H9 (cell line): Measurements from ENCODE around the gene ALDH3A2. TPM values are rescaled to one million over a fixed set of nuclear protein-coding genes. Genes with fewer than 3 reads are reported as not detected.

Experiments used
- DNase-seq: peaks from one replicate; pipeline ENCODE4 v3.0.0-alpha.2; 2017
- H2AFZ ChIP-seq: one replicate; pipeline ENCODE4 v1.6.1; 2013; ENCODE audit warnings: mild to moderate bottlenecking, low read length, control low read depth, moderate library complexity
- H2AK5ac ChIP-seq: 2 replicates; pipeline ENCODE4 v1.6.1; 2013; ENCODE audit warnings: low read length, control low read depth, mixed read lengths; ENCODE audit not compliant: insufficient read length
- H2BK120ac ChIP-seq: one replicate; pipeline ENCODE4 v1.6.1; 2013; ENCODE audit warnings: low read depth, mild to moderate bottlenecking, low read length, control low read depth, inconsistent platforms; ENCODE audit not compliant: poor library complexity, severe bottlenecking
- H2BK12ac ChIP-seq: 2 replicates; pipeline ENCODE4 v1.6.1; 2013; ENCODE audit warnings: low read length, control low read depth, mixed read lengths, low read depth; ENCODE audit not compliant: insufficient read length
- H2BK15ac ChIP-seq: 2 replicates; pipeline ENCODE4 v1.6.1; 2013; ENCODE audit warnings: low read depth, low read length, control low read depth
- H2BK20ac ChIP-seq: one replicate; pipeline ENCODE4 v1.6.1; 2013; ENCODE audit warnings: low read depth, mild to moderate bottlenecking, low read length, control low read depth, inconsistent platforms; ENCODE audit not compliant: poor library complexity, severe bottlenecking
- H2BK5ac ChIP-seq: 2 replicates; pipeline ENCODE4 v1.6.1; 2013; ENCODE audit warnings: low read length, control low read depth, mixed read lengths; ENCODE audit not compliant: insufficient read length
- H3K14ac ChIP-seq: 2 replicates; pipeline ENCODE4 v1.6.1; 2013; ENCODE audit warnings: low read length, control low read depth; ENCODE audit not compliant: insufficient read depth
- H3K18ac ChIP-seq: 2 replicates; pipeline ENCODE4 v1.6.1; 2013; ENCODE audit warnings: low read depth, mild to moderate bottlenecking, mixed read lengths, low read length, control low read depth; ENCODE audit not compliant: insufficient read length
- H3K23ac ChIP-seq: 2 replicates; pipeline ENCODE4 v1.6.1; 2013; ENCODE audit warnings: low read length, control low read depth, mixed read lengths, low read depth; ENCODE audit not compliant: insufficient read length
- H3K23me2 ChIP-seq: 2 replicates; pipeline ENCODE4 v1.6.1; 2013; ENCODE audit warnings: low read depth, mild to moderate bottlenecking, mixed read lengths, low read length, control low read depth; ENCODE audit not compliant: insufficient read length, poor library complexity, severe bottlenecking
- H3K27ac ChIP-seq: 2 replicates; pipeline ENCODE4 v1.5.1; 2013; ENCODE audit warnings: low read length, control low read depth, mixed read lengths, low read depth; ENCODE audit not compliant: insufficient read length
- H3K27me3 ChIP-seq: 2 replicates; pipeline ENCODE4 v1.6.1; 2013; ENCODE audit warnings: low read length, control low read depth, inconsistent platforms; ENCODE audit not compliant: insufficient read depth
- H3K4ac ChIP-seq: 2 replicates; pipeline ENCODE4 v1.6.1; 2013; ENCODE audit warnings: low read depth, mild to moderate bottlenecking, control low read depth, inconsistent platforms, low read length, moderate library complexity
- H3K4me1 ChIP-seq: 2 replicates; pipeline ENCODE4 v1.6.1; 2013; ENCODE audit warnings: low read length, control low read depth, inconsistent platforms; ENCODE audit not compliant: insufficient read depth
- H3K4me2 ChIP-seq: 2 replicates; pipeline ENCODE4 v1.6.1; 2013; ENCODE audit warnings: low read length, control low read depth, mixed read lengths; ENCODE audit not compliant: insufficient read length, insufficient read depth
- H3K56ac ChIP-seq: 2 replicates; pipeline ENCODE4 v1.6.1; 2013; ENCODE audit warnings: low read depth, mild to moderate bottlenecking, mixed read lengths, low read length, control low read depth; ENCODE audit not compliant: insufficient read length
- H3K79me1 ChIP-seq: 2 replicates; pipeline ENCODE4 v1.6.1; 2013; ENCODE audit warnings: low read depth, mild to moderate bottlenecking, moderate library complexity, low read length, control low read depth, inconsistent platforms; ENCODE audit not compliant: insufficient read depth, poor library complexity, severe bottlenecking
- H3K79me2 ChIP-seq: 2 replicates; pipeline ENCODE4 v1.6.1; 2013; ENCODE audit warnings: low read length, control low read depth, inconsistent platforms; ENCODE audit not compliant: insufficient read depth
- H3K9ac ChIP-seq: 2 replicates; pipeline ENCODE4 v1.6.1; 2013; ENCODE audit warnings: low read length, control low read depth, mixed read lengths; ENCODE audit not compliant: insufficient read length; ENCODE audit errors: extremely low read depth
- H3K9me3 ChIP-seq: one replicate; pipeline ENCODE4 v1.6.1; 2013; ENCODE audit warnings: low read depth, low read length, inconsistent platforms; ENCODE audit not compliant: control insufficient read depth
- H3T11ph ChIP-seq: one replicate; pipeline ENCODE4 v1.6.1; 2013; ENCODE audit warnings: mild to moderate bottlenecking, low read length, control low read depth, inconsistent platforms
- H4K20me1 ChIP-seq: one replicate; pipeline ENCODE4 v1.6.1; 2013; ENCODE audit not compliant: control insufficient read depth, insufficient read length, insufficient read depth
- H4K5ac ChIP-seq: 2 replicates; pipeline ENCODE4 v1.6.1; 2013; ENCODE audit warnings: low read depth, mild to moderate bottlenecking, mixed read lengths, low read length, control low read depth; ENCODE audit not compliant: insufficient read length
- H4K8ac ChIP-seq: replicated peaks from 2 replicates; pipeline ENCODE4 v1.6.1; 2013; ENCODE audit warnings: low read length, control low read depth, mixed read lengths, low read depth; ENCODE audit not compliant: insufficient read length
- H4K91ac ChIP-seq: 2 replicates; pipeline ENCODE4 v1.6.1; 2013; ENCODE audit warnings: low read depth, mild to moderate bottlenecking, moderate library complexity, mixed read lengths, low read length, control low read depth; ENCODE audit not compliant: insufficient read length
- H3K27ac Mint-ChIP-seq, 3 experiments: 2 replicates in 2 of 3; 3 replicates in 1 of 3; pipeline ENCODE4 v1.8.0; 2020 to 2021; ENCODE audit warnings: mixed read lengths in 3 of 3, mild to moderate bottlenecking in 1 of 3, moderate library complexity in 1 of 3
- H3K27me3 Mint-ChIP-seq: 2 replicates; pipeline ENCODE4 v1.8.0; 2021; ENCODE audit warnings: low read depth, mild to moderate bottlenecking, moderate library complexity, mixed read lengths
- H3K36me3 Mint-ChIP-seq, 3 experiments: 2 replicates in 2 of 3; 3 replicates in 1 of 3; pipeline ENCODE4 v1.8.0; 2020 to 2021; ENCODE audit warnings: low read depth in 3 of 3, mixed read lengths in 3 of 3; ENCODE audit not compliant: insufficient read depth in 1 of 3
- H3K4me1 Mint-ChIP-seq, 2 experiments: 2 replicates each; pipeline ENCODE4 v1.8.0; 2020; ENCODE audit warnings: mixed read lengths in 2 of 2
- H3K4me3 Mint-ChIP-seq, 2 experiments: 2 replicates in 1 of 2; 3 replicates in 1 of 2; pipeline ENCODE4 v1.8.0; 2020 to 2021; ENCODE audit warnings: mild to moderate bottlenecking in 2 of 2, mixed read lengths in 2 of 2, moderate library complexity in 1 of 2
- H3K9me3 Mint-ChIP-seq, 2 experiments: 2 replicates in 1 of 2; 3 replicates in 1 of 2; pipeline ENCODE4 v1.8.0; 2020; ENCODE audit warnings: mild to moderate bottlenecking in 2 of 2, mixed read lengths in 2 of 2, moderate library complexity in 1 of 2
- WGBS: extraction: QIAGEN DNeasy Blood & Tissue Kit; methylation state at CpG from one replicate; pipeline ENCODE4 v1.1.7; 2013; ENCODE audit warnings: missing lambda C conversion rate, low lambda C conversion rate, mixed read lengths; ENCODE audit not compliant: insufficient read length; ENCODE audit errors: extremely low coverage; 5-methylcytosine and 5-hydroxymethylcytosine counted together
- total RNA-seq: library from RNA; stranded (reverse); gene quantifications from 2 replicates; pipeline ENCODE4 v1.2.1, GENCODE V29; 2021
- TF ChIP-seq, protein P1 (sequence below): fragments of 200-600 bp; sonication (generic); conservative IDR thresholded peaks from 3 replicates; pipeline ENCODE4 v1.8.0; 2021; ENCODE audit warnings: antibody characterized with exemption, mild to moderate bottlenecking

ALDH3A2 gene
- total RNA-seq, 1 experiment from 2014 or later: 100 TPM

DNA sequence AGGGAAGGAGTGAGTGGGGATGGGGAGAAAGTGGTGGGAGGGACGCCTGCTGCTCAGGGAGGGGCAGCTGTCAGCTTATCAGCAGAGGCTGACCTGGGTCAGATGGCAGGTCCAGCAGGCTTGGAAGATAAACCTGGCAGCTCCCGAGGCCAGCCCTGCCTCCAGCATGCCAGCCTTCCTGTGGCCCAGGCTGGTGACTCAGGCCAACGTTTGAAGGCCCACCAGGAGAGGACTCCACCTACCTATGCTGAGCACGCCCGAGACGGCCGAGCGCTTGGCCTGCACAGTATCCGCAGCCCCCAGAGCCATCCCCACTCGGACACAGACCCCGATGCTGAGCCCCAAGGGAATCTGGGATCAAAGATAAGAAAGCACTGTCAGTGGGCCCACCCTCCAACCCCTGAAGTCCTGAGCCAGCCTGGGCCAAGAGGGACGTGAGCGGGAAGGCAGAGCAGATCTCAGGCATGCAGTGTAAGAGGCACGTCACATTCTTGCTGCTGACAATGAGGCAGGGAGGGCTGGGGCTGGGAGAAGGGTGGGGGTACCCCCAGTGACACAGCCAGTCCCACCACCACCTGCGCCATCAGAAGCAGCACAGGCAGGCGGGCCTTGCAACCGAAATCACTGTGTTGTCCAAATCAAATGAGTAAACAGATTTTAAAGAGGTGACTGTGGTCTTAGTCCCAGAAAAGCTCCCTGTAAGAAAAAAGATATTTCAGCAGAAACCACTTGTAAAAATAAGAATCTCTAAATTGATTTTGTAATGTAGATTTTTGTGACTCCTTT is 55.5 kb downstream of the ALDH3A2 start:
- Histone ChIP-seq H2BK20ac (no peak overlapping the region), H4K20me1 (no peaks in the 10 kb centered on the region), H3K14ac (peak overlapping the region; percentile 66), H3K9me3 (no peaks in the 10 kb centered on the region), H3K4me1 (no peaks in the 10 kb centered on the region; the same call in 1 of the 2 replicates), H3K56ac (no peak overlapping the region), H2BK120ac (no peak overlapping the region), H2AFZ (no peak overlapping the region), H2BK12ac (no peak overlapping the region), H3K27ac (no peak overlapping the region), H4K5ac (no peak overlapping the region), H3T11ph (no peak overlapping the region), H3K23me2 (no peaks in the 10 kb centered on the region), H3K79me1 (no peaks in the 10 kb centered on the region), H3K4me2 (no peak overlapping the region), H4K91ac (no peak overlapping the region), H2BK15ac (no peak overlapping the region), H2AK5ac (no peak overlapping the region), H3K79me2 (no peaks in the 10 kb centered on the region), H3K23ac (no peak overlapping the region), H3K18ac (no peak overlapping the region), H3K9ac (no peak overlapping the region), H3K27me3 (no peaks in the 10 kb centered on the region), H3K4ac (no peak overlapping the region), H2BK5ac (no peak overlapping the region), H4K8ac (no peak overlapping the region)
- Mint-ChIP-seq H3K4me3 (no peak overlapping the region; a peak in 1 of 5 replicates), H3K27ac (peak overlapping the region in 2 of 3 experiments; percentile 44 to 61; a peak in 3 of 7 replicates), H3K36me3 (no peaks in the 10 kb centered on the region), H3K4me1 (peaks cover 33 to 42% of the 10 kb centered on the region in 2 experiments), H3K9me3 (no peaks in the 10 kb centered on the region; a peak in 1 of 5 replicates), H3K27me3 (no peaks in the 10 kb centered on the region)
- peak; percentile 67 for DNase-seq
- TF ChIP-seq, protein P1, sequence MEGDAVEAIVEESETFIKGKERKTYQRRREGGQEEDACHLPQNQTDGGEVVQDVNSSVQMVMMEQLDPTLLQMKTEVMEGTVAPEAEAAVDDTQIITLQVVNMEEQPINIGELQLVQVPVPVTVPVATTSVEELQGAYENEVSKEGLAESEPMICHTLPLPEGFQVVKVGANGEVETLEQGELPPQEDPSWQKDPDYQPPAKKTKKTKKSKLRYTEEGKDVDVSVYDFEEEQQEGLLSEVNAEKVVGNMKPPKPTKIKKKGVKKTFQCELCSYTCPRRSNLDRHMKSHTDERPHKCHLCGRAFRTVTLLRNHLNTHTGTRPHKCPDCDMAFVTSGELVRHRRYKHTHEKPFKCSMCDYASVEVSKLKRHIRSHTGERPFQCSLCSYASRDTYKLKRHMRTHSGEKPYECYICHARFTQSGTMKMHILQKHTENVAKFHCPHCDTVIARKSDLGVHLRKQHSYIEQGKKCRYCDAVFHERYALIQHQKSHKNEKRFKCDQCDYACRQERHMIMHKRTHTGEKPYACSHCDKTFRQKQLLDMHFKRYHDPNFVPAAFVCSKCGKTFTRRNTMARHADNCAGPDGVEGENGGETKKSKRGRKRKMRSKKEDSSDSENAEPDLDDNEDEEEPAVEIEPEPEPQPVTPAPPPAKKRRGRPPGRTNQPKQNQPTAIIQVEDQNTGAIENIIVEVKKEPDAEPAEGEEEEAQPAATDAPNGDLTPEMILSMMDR: no peak
- WGBS: no CpG with 5 or more reads among the region's 17 CpGs
